H7 (cell line): ENCODE data around the gene NKX1-1. TPM values are rescaled to one million over a fixed set of nuclear protein-coding genes. Genes with fewer than 3 reads are reported as not detected.
"Not testable (repeated sequence)": the region's sequence is repeated elsewhere in the genome, so short reads cannot be mapped to it uniquely, and the experiment has no call there.

Source experiments
- DNase-seq: peaks from one replicate; pipeline ENCODE4 v3.0.0; 2012
- H3K27me3 ChIP-seq: 2 replicates; pipeline ENCODE4 v1.6.0; 2011; ENCODE audit warnings: mild to moderate bottlenecking, low read length; ENCODE audit not compliant: control insufficient read depth, insufficient read depth
- H3K36me3 ChIP-seq: replicated peaks from 2 replicates; pipeline ENCODE4 v1.5.1; 2011; ENCODE audit warnings: low read length; ENCODE audit not compliant: control insufficient read depth, insufficient read depth
- H3K4me3 ChIP-seq: 2 replicates; pipeline ENCODE4 v1.5.1; 2011; ENCODE audit warnings: low read depth, mild to moderate bottlenecking, control low read depth, low read length, moderate library complexity; ENCODE audit not compliant: insufficient read depth
- total RNA-seq: library from RNA; depleted of rRNA; stranded (reverse); fragments of >200 nt; shearing (Covaris generic); gene quantifications from 2 replicates; pipeline ENCODE4 v1.2.3, GENCODE V29; 2014

Gene NKX1-1
- total RNA-seq, 1 experiment from 2014 or later: not detected

- no peak for DNase-seq
- H3K36me3 ChIP-seq: no peaks in the 10 kb centered on the region
- H3K27me3 ChIP-seq: no peaks in the 10 kb centered on the region
- no peak overlapping the region for H3K4me3 ChIP-seq
Measured at GRCh38 chr4:1393866-1394265, 12.4 kb downstream of the NKX1-1 start.

GRCh38 chr4:1393363-1393762 lies 12.9 kb downstream of the NKX1-1 start:
- H3K4me3 ChIP-seq, DNase-seq, H3K27me3 ChIP-seq, H3K36me3 ChIP-seq: not testable (repeated sequence)

- Histone ChIP-seq H3K4me3 (no peak overlapping the region), H3K27me3 (no peaks in the 10 kb centered on the region), H3K36me3 (peaks cover 3% of the 10 kb centered on the region; the same call in 1 of the 2 replicates)
- DNase-seq: no peak
Measured at GRCh38 chr4:1385373-1386340, 20.6 kb downstream of the NKX1-1 start.

GRCh38 chr4:1384675-1385372 lies 21.4 kb downstream of the NKX1-1 start:
- no peaks in the 10 kb centered on the region for H3K27me3 ChIP-seq
- no peak for DNase-seq
- no peak overlapping the region for H3K4me3 ChIP-seq
- peaks cover 3% of the 10 kb centered on the region; the same call in 1 of the 2 replicates for H3K36me3 ChIP-seq

- H3K27me3 ChIP-seq: no peaks in the 10 kb centered on the region
- DNase-seq: no peak
- peaks cover 3% of the 10 kb centered on the region; the same call in 1 of the 2 replicates for H3K36me3 ChIP-seq
- no peak overlapping the region for H3K4me3 ChIP-seq
Measured at GRCh38 chr4:1383728-1384591, 22.3 kb downstream of the NKX1-1 start.

GRCh38 chr4:1382776-1383727 lies 23.2 kb downstream of the NKX1-1 start:
- Histone ChIP-seq H3K27me3 (no peaks in the 10 kb centered on the region), H3K4me3 (no peak overlapping the region), H3K36me3 (peaks cover 3% of the 10 kb centered on the region; the same call in 1 of the 2 replicates)
- no peak for DNase-seq

GRCh38 chr4:1381944-1382541 lies 24.2 kb downstream of the NKX1-1 start:
- peaks cover 3% of the 10 kb centered on the region; the same call in 1 of the 2 replicates for H3K36me3 ChIP-seq
- no peak overlapping the region for H3K4me3 ChIP-seq
- H3K27me3 ChIP-seq: no peaks in the 10 kb centered on the region
- no peak for DNase-seq

GRCh38 chr4:1381181-1381621 lies 25.0 kb downstream of the NKX1-1 start:
- DNase-seq: no peak
- Histone ChIP-seq H3K27me3 (no peaks in the 10 kb centered on the region), H3K36me3 (peaks cover 2% of the 10 kb centered on the region; the same call in 1 of the 2 replicates)

GRCh38 chr4:1380368-1381151 lies 25.7 kb downstream of the NKX1-1 start:
- no peak for DNase-seq
- H3K36me3 ChIP-seq: no peaks in the 10 kb centered on the region
- no peak overlapping the region for H3K4me3 ChIP-seq
- no peaks in the 10 kb centered on the region for H3K27me3 ChIP-seq

More at GRCh38 chr4:1381181-1381621, 25.0 kb downstream of the NKX1-1 start:
- no peak overlapping the region for H3K4me3 ChIP-seq

- H3K36me3 ChIP-seq: no peaks in the 10 kb centered on the region
- no peaks in the 10 kb centered on the region for H3K27me3 ChIP-seq
- H3K4me3 ChIP-seq: no peak overlapping the region
- no peak for DNase-seq
Measured at GRCh38 chr4:1379801-1380331, 26.4 kb downstream of the NKX1-1 start.

- Histone ChIP-seq H3K36me3 (no peaks in the 10 kb centered on the region), H3K27me3 (no peaks in the 10 kb centered on the region), H3K4me3 (no peak overlapping the region)
- no peak for DNase-seq
Measured at GRCh38 chr4:1379351-1379781, 26.9 kb downstream of the NKX1-1 start.

- no peaks in the 10 kb centered on the region for H3K27me3 ChIP-seq
- DNase-seq: no peak
- no peak overlapping the region for H3K4me3 ChIP-seq
- H3K36me3 ChIP-seq: no peaks in the 10 kb centered on the region
Measured at GRCh38 chr4:1378559-1379231, 27.5 kb downstream of the NKX1-1 start.
